ENCODE measurements around the gene NRN1. TPM values are rescaled to one million over a fixed set of nuclear protein-coding genes. Genes with fewer than 3 reads are reported as not detected.

NRN1 gene
- total RNA-seq, 4 donors from 2014 or later: 0.19 to 7.1 (median 3.7) TPM

DNA sequence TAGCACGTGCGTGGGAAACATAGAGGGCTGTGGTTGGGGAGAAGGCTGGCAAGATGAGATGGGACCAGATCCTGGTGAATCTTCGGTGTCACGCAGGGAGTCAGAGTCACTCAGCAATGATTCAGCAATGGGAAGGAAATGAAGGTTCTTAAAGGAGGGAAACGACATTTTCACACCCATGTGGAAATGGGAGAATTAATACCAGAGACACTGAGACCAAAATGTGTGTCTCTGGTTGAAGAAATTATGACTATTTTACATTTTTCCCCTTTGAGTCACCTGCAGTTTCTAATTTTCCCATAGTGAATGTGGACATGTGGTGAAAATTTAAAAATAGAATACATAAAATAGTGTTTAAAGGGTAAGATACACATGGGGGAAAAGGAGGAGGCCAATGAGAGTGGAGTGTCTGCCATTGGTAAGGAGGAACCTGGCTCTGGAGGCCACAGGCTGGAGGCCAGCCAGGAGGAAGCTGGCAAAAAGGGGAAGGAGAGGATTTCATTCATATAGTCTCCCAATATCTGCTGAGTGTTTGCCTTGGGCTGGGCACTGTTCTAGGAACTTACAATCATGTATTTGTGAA is 17.5 kb downstream of the NRN1 start:
- H3K4me3 ChIP-seq: no peak overlapping the region
- intact Hi-C loops (cut with DNase I): no loop called here
- peaks cover 3 to 88% (median 9%) of the 10 kb centered on the region in 4 donors for H3K27me3 ChIP-seq
- no peak for DNase-seq
- 79 to 84% methylated on average over 5 of the region's 5 CpGs for WGBS, 2 donors
- H3K36me3 ChIP-seq: no peaks in the 10 kb centered on the region
- H3K9me3 ChIP-seq: no peaks in the 10 kb centered on the region
- peaks cover 0 to under 1% (median 0%) of the 10 kb centered on the region in 3 donors for H3K4me1 ChIP-seq
- no peak overlapping the region for H3K27ac ChIP-seq
- TF ChIP-seq, protein P1, sequence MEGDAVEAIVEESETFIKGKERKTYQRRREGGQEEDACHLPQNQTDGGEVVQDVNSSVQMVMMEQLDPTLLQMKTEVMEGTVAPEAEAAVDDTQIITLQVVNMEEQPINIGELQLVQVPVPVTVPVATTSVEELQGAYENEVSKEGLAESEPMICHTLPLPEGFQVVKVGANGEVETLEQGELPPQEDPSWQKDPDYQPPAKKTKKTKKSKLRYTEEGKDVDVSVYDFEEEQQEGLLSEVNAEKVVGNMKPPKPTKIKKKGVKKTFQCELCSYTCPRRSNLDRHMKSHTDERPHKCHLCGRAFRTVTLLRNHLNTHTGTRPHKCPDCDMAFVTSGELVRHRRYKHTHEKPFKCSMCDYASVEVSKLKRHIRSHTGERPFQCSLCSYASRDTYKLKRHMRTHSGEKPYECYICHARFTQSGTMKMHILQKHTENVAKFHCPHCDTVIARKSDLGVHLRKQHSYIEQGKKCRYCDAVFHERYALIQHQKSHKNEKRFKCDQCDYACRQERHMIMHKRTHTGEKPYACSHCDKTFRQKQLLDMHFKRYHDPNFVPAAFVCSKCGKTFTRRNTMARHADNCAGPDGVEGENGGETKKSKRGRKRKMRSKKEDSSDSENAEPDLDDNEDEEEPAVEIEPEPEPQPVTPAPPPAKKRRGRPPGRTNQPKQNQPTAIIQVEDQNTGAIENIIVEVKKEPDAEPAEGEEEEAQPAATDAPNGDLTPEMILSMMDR (IDR thresholded peaks at IDR 0.05): no peak
- no peak for TF ChIP-seq POLR2A (IDR thresholded peaks at IDR 0.05)

DNA sequence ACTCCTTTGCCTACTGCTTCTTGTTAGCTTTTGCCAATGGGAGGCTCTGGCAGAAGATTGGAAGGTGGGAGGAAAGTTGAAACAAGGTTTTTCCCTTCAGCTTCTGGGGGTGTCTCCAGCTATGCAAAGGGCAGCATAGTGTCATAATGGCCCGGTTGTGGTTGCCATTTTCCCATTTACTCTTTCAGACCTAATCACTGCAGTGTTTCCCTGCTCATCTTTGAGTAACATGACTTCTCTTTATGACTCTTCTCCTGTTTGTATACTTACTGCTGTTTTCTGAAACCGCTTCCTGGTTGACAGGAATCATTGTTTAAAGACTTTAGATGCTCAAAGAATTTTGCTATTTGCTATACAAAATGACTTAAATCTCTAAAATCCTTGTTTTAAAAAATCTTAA is 19.9 kb downstream of the NRN1 start:
- H3K4me3 ChIP-seq: no peak overlapping the region
- H3K4me1 ChIP-seq: no peaks in the 10 kb centered on the region
- H3K36me3 ChIP-seq: no peaks in the 10 kb centered on the region
- 36 to 60% methylated on average over 2 of the region's 2 CpGs for WGBS, 2 donors
- TF ChIP-seq POLR2A (IDR thresholded peaks at IDR 0.05): no peak
- TF ChIP-seq, protein P1 (IDR thresholded peaks at IDR 0.05): no peak
- H3K27me3 ChIP-seq: peaks cover 0 to 87% (median 2%) of the 10 kb centered on the region in 4 donors
- DNase-seq: no peak
- no peaks in the 10 kb centered on the region for H3K9me3 ChIP-seq
- no peak overlapping the region for H3K27ac ChIP-seq
- intact Hi-C loops (cut with DNase I): no loop called here

DNA sequence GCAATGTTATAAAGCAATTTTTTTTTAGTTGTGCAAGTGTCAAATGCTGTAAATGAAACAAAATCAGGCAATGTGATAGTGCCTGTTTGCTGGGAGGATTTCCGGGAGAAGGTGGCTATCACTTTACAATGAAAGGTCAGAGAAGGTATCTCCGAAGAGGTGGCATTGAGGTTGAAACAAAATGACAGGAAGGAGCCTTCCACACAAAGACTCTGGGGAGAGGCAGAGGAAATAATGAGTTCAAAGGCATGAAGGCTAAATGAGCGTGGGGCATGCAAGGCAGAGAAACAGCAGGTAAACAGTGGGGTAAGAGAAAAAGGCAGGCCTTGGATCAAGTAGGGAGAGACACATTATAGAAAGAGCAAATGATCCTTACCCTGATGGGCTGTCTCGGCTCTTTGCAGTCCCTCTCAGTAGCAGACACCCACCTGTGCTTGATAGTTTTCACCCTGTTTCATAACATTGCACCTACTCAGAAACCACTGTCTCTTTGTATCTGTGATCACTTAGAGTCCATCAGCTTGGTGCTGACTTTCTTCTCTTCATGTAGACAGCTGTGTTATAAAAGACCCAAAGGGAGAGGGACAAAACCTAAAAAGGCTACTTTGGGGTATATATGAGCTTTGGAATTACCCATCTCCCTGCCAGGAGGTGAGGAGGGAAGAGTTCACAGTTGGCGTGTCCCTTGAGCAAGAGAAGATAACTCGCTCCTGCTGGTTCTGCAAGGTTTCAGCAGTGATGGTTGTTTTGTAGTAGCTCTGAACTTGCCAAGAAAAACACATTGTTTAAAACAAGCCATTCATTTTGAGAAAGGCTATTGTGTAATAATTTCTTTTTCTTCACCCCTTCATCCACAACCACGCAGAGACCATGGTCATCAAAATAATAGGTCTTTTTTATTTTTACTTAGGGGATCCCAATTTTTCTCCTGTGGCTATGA is 22.3 kb downstream of the NRN1 start:
- Histone ChIP-seq H3K27ac (no peak overlapping the region), H3K9me3 (no peaks in the 10 kb centered on the region), H3K36me3 (no peaks in the 10 kb centered on the region), H3K27me3 (peaks cover 0 to 69% (median 2%) of the 10 kb centered on the region in 4 donors), H3K4me1 (no peaks in the 10 kb centered on the region), H3K4me3 (no peak overlapping the region)
- intact Hi-C loops (cut with DNase I): no loop called here
- DNase-seq: no peak
- WGBS, 2 donors: 65 to 71% methylated on average over 7 of the region's 7 CpGs
- no peak for TF ChIP-seq POLR2A (IDR thresholded peaks at IDR 0.05)
- TF ChIP-seq, protein P1 (IDR thresholded peaks at IDR 0.05): no peak

DNA sequence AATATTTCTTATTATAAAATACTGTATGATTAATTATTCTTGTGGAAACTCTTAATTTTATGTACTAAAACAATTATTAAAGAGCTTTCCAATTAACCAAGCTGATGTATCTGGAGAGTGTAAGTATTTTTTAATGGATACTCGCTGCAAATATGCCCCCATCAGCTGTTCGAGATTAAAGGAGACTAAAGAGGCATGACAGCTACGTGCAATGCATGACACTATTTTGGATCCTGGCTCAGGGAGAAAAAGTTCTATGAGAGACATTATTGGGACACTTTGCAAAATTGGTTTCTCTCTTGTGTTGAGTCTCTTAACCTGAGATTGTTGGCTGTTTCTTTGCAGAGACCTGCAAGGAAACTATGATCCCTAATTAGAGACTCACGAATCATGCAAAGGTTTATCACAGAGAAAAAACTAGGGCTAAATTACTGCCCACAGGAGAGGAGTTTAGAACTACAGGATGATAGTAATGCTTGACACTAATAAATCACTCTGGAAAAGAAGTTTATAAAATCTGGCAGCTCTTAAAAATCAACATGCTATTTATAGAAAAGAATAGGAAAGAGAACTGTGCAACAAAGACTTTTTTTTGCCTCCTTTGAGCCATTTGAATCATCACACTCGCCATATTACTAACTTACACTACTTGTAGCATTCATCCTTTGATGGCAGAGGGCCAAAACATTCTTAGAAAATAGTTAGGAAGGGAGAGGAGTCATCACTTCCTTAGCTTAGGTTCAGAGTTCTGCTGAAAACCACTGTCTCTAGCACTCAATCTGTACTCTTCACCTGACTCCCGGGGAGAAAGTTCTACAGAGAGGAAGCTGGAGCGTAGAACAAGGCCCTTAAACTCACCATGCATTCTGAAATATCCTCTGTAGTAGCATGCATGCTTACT is 25.3 kb downstream of the NRN1 start:
- no peak overlapping the region for H3K27ac ChIP-seq
- H3K36me3 ChIP-seq: no peaks in the 10 kb centered on the region
- H3K27me3 ChIP-seq: peaks cover 0 to 44% (median 0%) of the 10 kb centered on the region in 4 donors
- no peak overlapping the region for H3K4me3 ChIP-seq
- WGBS, 2 donors: 56 to 57% methylated on average over 7 of the region's 7 CpGs
- H3K9me3 ChIP-seq: no peaks in the 10 kb centered on the region
- intact Hi-C loops (cut with DNase I): no loop called here
- DNase-seq: no peak
- TF ChIP-seq, protein P1 (IDR thresholded peaks at IDR 0.05): no peak
- no peak for TF ChIP-seq POLR2A (IDR thresholded peaks at IDR 0.05)
- no peaks in the 10 kb centered on the region for H3K4me1 ChIP-seq

All from esophagus squamous epithelium (tissue), 5 donors.